IMR-90 (cell line): ENCODE measurements around the gene BCL2L13. TPM values are rescaled to one million over a fixed set of nuclear protein-coding genes. Genes with fewer than 3 reads are reported as not detected.

Experiments
- ATAC-seq: fragments of 200-7000 bp; cut with Tn5 transposase; 2 replicates; pipeline ENCODE4 v1.9.1; 2020; ENCODE audit warnings: low read depth, mild to moderate bottlenecking, moderate library complexity
- BruUV-seq: library from RNA; stranded (reverse); fragments of 400-500 nt; replicated peaks from 2 replicates; lab custom pipeline; 2021; lab: Mats Ljungman, UMichigan
- CTCF ChIA-PET: fragments of 300-600 bp; formaldehyde crosslinking; extraction: SDS; loops from one replicate; lab custom pipeline; 2021; ENCODE audit warnings: antibody characterized with exemption; lab: Yijun Ruan, JAX
- POLR2A ChIA-PET: fragments of 300-600 bp; sonication (Branson Sonifier 250); formaldehyde crosslinking; loops from one replicate; lab custom pipeline; 2022; ENCODE audit warnings: antibody characterized with exemption; ENCODE audit not compliant: unreplicated experiment; lab: Charles Lee
- DNase-seq: peaks from one replicate; pipeline ENCODE4 v3.0.0; 2013
- H2AFZ ChIP-seq: replicated peaks from 2 replicates; pipeline ENCODE3; 2013; ENCODE audit warnings: low read length, mild to moderate bottlenecking; ENCODE audit not compliant: poor library complexity
- H2AK5ac ChIP-seq: 2 replicates; pipeline ENCODE4 v1.6.1; 2013; ENCODE audit warnings: low read depth, low read length, inconsistent platforms
- H2AK9ac ChIP-seq: replicated peaks from 2 replicates; pipeline ENCODE3; 2013; ENCODE audit warnings: mild to moderate bottlenecking, low read depth, low read length, moderate library complexity; ENCODE audit not compliant: poor library complexity
- H2BK120ac ChIP-seq: 2 replicates; pipeline ENCODE4 v1.6.1; 2013; ENCODE audit warnings: low read depth, low read length, inconsistent platforms
- H2BK15ac ChIP-seq: 3 replicates; pipeline ENCODE4 v1.6.1; 2013; ENCODE audit warnings: low read depth, low read length, inconsistent platforms
- H2BK20ac ChIP-seq: 2 replicates; pipeline ENCODE4 v1.6.1; 2013; ENCODE audit warnings: low read depth, mild to moderate bottlenecking, inconsistent platforms, low read length, moderate library complexity
- H2BK5ac ChIP-seq: 2 replicates; pipeline ENCODE4 v1.6.1; 2013; ENCODE audit warnings: mild to moderate bottlenecking, low read depth, low read length, inconsistent platforms; ENCODE audit not compliant: poor library complexity, severe bottlenecking
- H3K14ac ChIP-seq: replicated peaks from 2 replicates; pipeline ENCODE4 v1.6.1; 2013; ENCODE audit warnings: low read depth, low read length, inconsistent platforms
- H3K18ac ChIP-seq: 2 replicates; pipeline ENCODE4 v1.6.1; 2013; ENCODE audit warnings: low read depth, low read length, control low read depth
- H3K23ac ChIP-seq: 2 replicates; pipeline ENCODE4 v1.6.1; 2013; ENCODE audit warnings: low read depth, low read length, inconsistent platforms
- H3K27ac ChIP-seq: 2 replicates; pipeline ENCODE4 v1.5.1; 2013; ENCODE audit warnings: mild to moderate bottlenecking, control low read depth, low read length; ENCODE audit not compliant: insufficient read depth
- H3K27me3 ChIP-seq: 2 replicates; pipeline ENCODE4 v1.6.1; 2013; ENCODE audit warnings: low read length; ENCODE audit not compliant: control insufficient read depth, insufficient read depth
- H3K36me3 ChIP-seq: 2 replicates; pipeline ENCODE4 v1.6.1; 2013; ENCODE audit warnings: low read length, mixed read lengths; ENCODE audit not compliant: control insufficient read depth, insufficient read depth
- H3K4ac ChIP-seq: 2 replicates; pipeline ENCODE4 v1.6.1; 2013; ENCODE audit warnings: low read depth, low read length, inconsistent platforms
- H3K4me1 ChIP-seq: 2 replicates; pipeline ENCODE4 v1.6.1; 2013; ENCODE audit warnings: low read length, mixed read lengths; ENCODE audit not compliant: control insufficient read depth, insufficient read depth
- H3K4me2 ChIP-seq: 2 replicates; pipeline ENCODE4 v1.6.1; 2013; ENCODE audit warnings: low read depth, mild to moderate bottlenecking, control low read depth, low read length, moderate library complexity
- H3K4me3 ChIP-seq: 2 replicates; pipeline ENCODE4 v1.5.1; 2013; ENCODE audit warnings: low read depth, mild to moderate bottlenecking, control low read depth, low read length, moderate library complexity; ENCODE audit not compliant: insufficient read depth
- H3K56ac ChIP-seq: 2 replicates; pipeline ENCODE4 v1.6.1; 2013; ENCODE audit warnings: low read length, inconsistent platforms; ENCODE audit not compliant: insufficient read depth; ENCODE audit errors: extremely low read depth
- H3K79me1 ChIP-seq, 2 experiments: 2 replicates each; pipeline ENCODE4 v1.6.1; 2013; ENCODE audit warnings: low read length in 2 of 2, inconsistent platforms in 1 of 2, low read depth in 1 of 2
- H3K9ac ChIP-seq: 2 replicates; pipeline ENCODE4 v1.6.1; 2013; ENCODE audit warnings: low read depth, low read length, control low read depth
- H3K9me1 ChIP-seq: 2 replicates; pipeline ENCODE4 v1.6.1; 2013; ENCODE audit warnings: low read length, inconsistent platforms; ENCODE audit not compliant: insufficient read depth
- H3K9me3 ChIP-seq: 2 replicates; pipeline ENCODE4 v1.6.1; 2013; ENCODE audit warnings: low read length; ENCODE audit not compliant: control insufficient read depth, insufficient read depth
- H4K20me1 ChIP-seq: 2 replicates; pipeline ENCODE4 v1.6.1; 2013; ENCODE audit warnings: low read length, inconsistent platforms; ENCODE audit not compliant: insufficient read depth
- H4K5ac ChIP-seq: 2 replicates; pipeline ENCODE4 v1.6.1; 2013; ENCODE audit warnings: mild to moderate bottlenecking, low read depth, low read length, control low read depth
- H4K8ac ChIP-seq, 2 experiments: 2 replicates each; pipeline ENCODE4 v1.6.1; 2013; ENCODE audit warnings: low read depth in 2 of 2, low read length in 2 of 2, control low read depth in 1 of 2, inconsistent platforms in 1 of 2
- H4K91ac ChIP-seq: 2 replicates; pipeline ENCODE4 v1.6.1; 2013; ENCODE audit warnings: low read depth, low read length, inconsistent platforms; ENCODE audit not compliant: insufficient read depth
- FOS ChIP-seq: fragments of 150-350 bp; IDR thresholded peaks from 2 replicates; pipeline ENCODE4 v1.6.1; 2016; ENCODE audit warnings: low read depth, low read length
- MXI1 ChIP-seq: IDR thresholded peaks from 2 replicates; pipeline ENCODE4 v1.6.1; 2012; ENCODE audit warnings: low read depth, mild to moderate bottlenecking, low read length, moderate library complexity, borderline replicate concordance
- WGBS, 2 experiments: methylation state at CpG; one replicate each; pipeline versions ENCODE4 v1.1.5 to v1.1.7; 2013; ENCODE audit warnings: missing lambda C conversion rate in 2 of 2; ENCODE audit not compliant: insufficient read length in 1 of 2; ENCODE audit errors: extremely low coverage in 2 of 2; 5-methylcytosine and 5-hydroxymethylcytosine counted together
- dilution Hi-C: fragments of 300-500 bp; cut with HindIII; formaldehyde crosslinking; loops from one replicate; pipeline ENCODE4 v1.14.3; 2018; ENCODE audit warnings: low sequenced_read_pairs; ENCODE audit not compliant: unreplicated experiment
- in situ Hi-C: fragments of 300-500 bp; cut with MboI; formaldehyde crosslinking; loops from 3 replicates; pipeline ENCODE4 v1.14.3; 2019; ENCODE audit warnings: low sequenced_read_pairs, inconsistent platforms, mixed read lengths
- intact Hi-C: fragments of 100-400 bp; cut with micrococcal nuclease; formaldehyde crosslinking; loops from 2 replicates; pipeline ENCODE4 v1.10.0; 2022
- polyA plus RNA-seq, 3 experiments: library from polyadenylated mRNA; depleted of rRNA; stranded (reverse); fragments of >200 nt; gene quantifications; 2 replicates each; pipeline ENCODE4 v1.2.3, GENCODE V29; 2012; ENCODE audit warnings: low replicate concordance in 1 of 3
- total RNA-seq: library from RNA; depleted of rRNA; stranded (reverse); fragments of >200 nt; gene quantifications from 2 replicates; pipeline ENCODE4 v1.2.3, GENCODE V29; 2012
- TF ChIP-seq, protein P1 (sequence below): fragments of 150-350 bp; IDR thresholded peaks from 2 replicates; pipeline ENCODE4 v1.6.1; 2017; ENCODE audit warnings: mild to moderate bottlenecking, antibody characterized with exemption, low read length, low read depth
- TF ChIP-seq, protein P2 (sequence below): fragments of 150-350 bp; IDR thresholded peaks from 2 replicates; pipeline ENCODE4 v1.6.1; 2016; ENCODE audit warnings: low read depth, mild to moderate bottlenecking, low read length, moderate library complexity, borderline replicate concordance

Gene BCL2L13
- total and polyA plus RNA-seq, 2 of the 4 experiments (the other 2 are of a cell fraction): 42.6 to 86.7 TPM

DNA sequence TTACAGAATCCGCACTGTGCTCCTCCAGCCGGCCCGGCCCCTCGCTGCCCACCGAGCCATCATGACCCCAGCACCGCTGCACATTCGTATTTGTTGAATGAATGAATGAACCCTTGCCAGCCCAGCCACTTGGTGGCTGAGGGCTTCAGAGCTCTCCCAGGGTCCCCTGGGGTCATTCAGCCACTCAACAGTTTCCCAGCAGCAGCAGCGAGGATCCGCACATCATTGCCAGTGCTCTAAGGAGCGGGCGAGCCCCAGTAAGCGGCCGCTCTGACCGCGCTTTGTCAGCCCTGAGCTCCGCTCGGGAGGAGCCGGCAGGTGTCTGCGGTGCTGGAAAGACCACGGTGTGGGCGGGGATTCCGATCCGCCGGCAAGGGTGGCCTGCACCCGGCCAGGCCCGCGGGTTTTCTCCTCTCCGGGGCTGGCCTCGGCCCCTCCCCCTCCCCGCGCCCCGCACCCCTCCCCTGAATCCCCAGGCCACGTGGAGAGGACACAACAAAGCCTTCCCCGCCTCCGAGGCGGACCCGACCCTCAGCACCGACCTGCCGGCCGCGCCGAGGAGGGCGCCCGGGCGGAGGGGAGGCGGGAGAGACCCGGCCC lies 135.1 kb downstream of the BCL2L13 start:
- peak overlapping the region; percentile 40 for H3K4ac ChIP-seq
- peak overlapping the region; percentile 40; the same call in 1 of the 2 replicates for H3K56ac ChIP-seq
- no peak overlapping the region for H2BK15ac ChIP-seq
- peaks cover 47% of the 10 kb centered on the region for H4K20me1 ChIP-seq
- H2BK20ac ChIP-seq: no peak overlapping the region
- ChIA-PET POLR2A (interaction anchor here (0.8 kb wide), 1 partner anchor 22 kb away, joined by 3 read pairs; no protein-coding TSS in a partner anchor), CTCF (no interaction called here)
- dilution Hi-C loops (no loop called here), in situ Hi-C loops (loop anchor here (5.0 kb wide), 1 partner anchor 41 kb away; no protein-coding TSS in a partner anchor), intact Hi-C loops (no loop called here)
- H2BK5ac ChIP-seq: peak overlapping the region; percentile 12
- H4K8ac ChIP-seq: peak overlapping the region in 1 of 2 experiments; percentile 12; a peak in 1 of 4 replicates
- H3K27ac ChIP-seq: peak overlapping the region; percentile 26; the same call in 1 of the 2 replicates
- peaks cover 18% of the 10 kb centered on the region; the same call in 1 of the 2 replicates for H3K9me1 ChIP-seq
- no peak overlapping the region for H4K91ac ChIP-seq
- no peak overlapping the region for H2BK120ac ChIP-seq
- H3K18ac ChIP-seq: no peak overlapping the region
- peaks cover 12 to 41% of the 10 kb centered on the region in 2 experiments; a peak in 3 of 4 replicates for H3K79me1 ChIP-seq
- H3K36me3 ChIP-seq: no peaks in the 10 kb centered on the region
- BruUV-seq: no TSS peak
- no peak overlapping the region for H4K5ac ChIP-seq
- no peaks in the 10 kb centered on the region for H3K9me3 ChIP-seq
- TF ChIP-seq, protein P1, sequence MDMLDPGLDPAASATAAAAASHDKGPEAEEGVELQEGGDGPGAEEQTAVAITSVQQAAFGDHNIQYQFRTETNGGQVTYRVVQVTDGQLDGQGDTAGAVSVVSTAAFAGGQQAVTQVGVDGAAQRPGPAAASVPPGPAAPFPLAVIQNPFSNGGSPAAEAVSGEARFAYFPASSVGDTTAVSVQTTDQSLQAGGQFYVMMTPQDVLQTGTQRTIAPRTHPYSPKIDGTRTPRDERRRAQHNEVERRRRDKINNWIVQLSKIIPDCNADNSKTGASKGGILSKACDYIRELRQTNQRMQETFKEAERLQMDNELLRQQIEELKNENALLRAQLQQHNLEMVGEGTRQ: peak; percentile 19; the same call in 1 of the 2 replicates
- no peak for TF ChIP-seq FOS
- TF ChIP-seq, protein P2, sequence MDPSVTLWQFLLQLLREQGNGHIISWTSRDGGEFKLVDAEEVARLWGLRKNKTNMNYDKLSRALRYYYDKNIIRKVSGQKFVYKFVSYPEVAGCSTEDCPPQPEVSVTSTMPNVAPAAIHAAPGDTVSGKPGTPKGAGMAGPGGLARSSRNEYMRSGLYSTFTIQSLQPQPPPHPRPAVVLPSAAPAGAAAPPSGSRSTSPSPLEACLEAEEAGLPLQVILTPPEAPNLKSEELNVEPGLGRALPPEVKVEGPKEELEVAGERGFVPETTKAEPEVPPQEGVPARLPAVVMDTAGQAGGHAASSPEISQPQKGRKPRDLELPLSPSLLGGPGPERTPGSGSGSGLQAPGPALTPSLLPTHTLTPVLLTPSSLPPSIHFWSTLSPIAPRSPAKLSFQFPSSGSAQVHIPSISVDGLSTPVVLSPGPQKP: no peak
- TF ChIP-seq MXI1: peak; percentile 70; the same call in 1 of the 2 replicates
- H3K9ac ChIP-seq: peak overlapping the region; percentile 24
- ATAC-seq: peak; percentile 53
- peak overlapping the region; percentile 43; the same call in 1 of the 2 replicates for H2AK5ac ChIP-seq
- peak overlapping the region; percentile 67; the same call in 1 of the 2 replicates for H3K14ac ChIP-seq
- H3K27me3 ChIP-seq: no peaks in the 10 kb centered on the region
- peak overlapping the region; percentile 62 for H3K4me3 ChIP-seq
- no peak overlapping the region for H3K23ac ChIP-seq
- 2% methylated on average over 9 of the region's 47 CpGs; no CpG with 5 or more reads in 1 of the 2 experiments for WGBS, 2 experiments
- H2AK9ac ChIP-seq: peak overlapping the region; percentile 96
- DNase-seq: peak; percentile 28
- peak overlapping the region; percentile 94 for H2AFZ ChIP-seq
- peak overlapping the region; percentile 93 for H3K4me2 ChIP-seq
- peaks cover 15% of the 10 kb centered on the region for H3K4me1 ChIP-seq
